GM21447 (cell line): ENCODE measurements around the gene HEXB.
"Not testable (repeated sequence)": the region's sequence is repeated elsewhere in the genome, so short reads cannot be mapped to it uniquely, and the experiment has no call there.

Source experiments
- ATAC-seq: cut with Tn5 transposase; IDR thresholded peaks from one replicate; pipeline ENCODE4 v1.9.1; 2021; ENCODE audit not compliant: unreplicated experiment

Gene HEXB

GRCh38 chr5:74657165-74657564, 27.9 kb upstream of the HEXB start:
- ATAC-seq, result no peak

DNA sequence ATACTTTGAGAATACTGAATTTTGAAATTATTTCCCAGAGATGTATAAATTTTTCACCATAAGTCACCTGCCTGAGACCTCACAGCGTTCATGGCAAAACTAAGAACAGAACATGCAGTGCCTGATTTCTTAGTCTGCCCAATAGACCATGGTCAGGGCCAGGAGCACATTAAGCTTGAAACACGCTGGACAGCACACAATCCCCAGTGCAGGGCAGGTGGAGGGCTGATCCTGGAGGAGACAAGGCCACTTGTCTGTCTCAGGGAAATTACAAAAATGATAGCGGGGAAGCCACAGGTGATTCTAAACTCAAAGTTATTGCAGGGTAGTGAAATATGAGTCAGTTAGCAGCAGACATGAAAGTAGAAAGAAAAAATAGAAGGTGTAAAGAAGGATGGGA, 25.9 kb upstream of the HEXB start:
- no peak for ATAC-seq

DNA sequence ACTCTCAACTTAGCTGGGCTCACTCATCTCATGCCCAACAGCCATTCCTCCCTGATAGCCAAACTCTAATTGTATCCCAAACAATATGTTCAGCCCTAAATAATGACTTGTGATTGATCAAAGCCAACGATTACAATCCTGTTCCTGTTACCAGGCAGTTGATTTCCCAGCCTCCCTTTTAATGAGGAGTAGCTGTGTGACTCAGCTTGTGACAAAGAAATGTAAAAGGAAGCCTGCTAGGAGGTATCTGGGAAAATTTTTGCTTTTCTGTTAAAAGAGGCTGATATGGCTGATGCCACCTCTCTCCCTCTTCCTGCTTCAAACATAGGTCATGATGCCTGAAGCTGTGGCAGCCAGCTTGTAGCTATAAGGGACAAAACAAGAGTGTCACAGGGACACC, 24.9 kb upstream of the HEXB start:
- ATAC-seq, result no peak

DNA sequence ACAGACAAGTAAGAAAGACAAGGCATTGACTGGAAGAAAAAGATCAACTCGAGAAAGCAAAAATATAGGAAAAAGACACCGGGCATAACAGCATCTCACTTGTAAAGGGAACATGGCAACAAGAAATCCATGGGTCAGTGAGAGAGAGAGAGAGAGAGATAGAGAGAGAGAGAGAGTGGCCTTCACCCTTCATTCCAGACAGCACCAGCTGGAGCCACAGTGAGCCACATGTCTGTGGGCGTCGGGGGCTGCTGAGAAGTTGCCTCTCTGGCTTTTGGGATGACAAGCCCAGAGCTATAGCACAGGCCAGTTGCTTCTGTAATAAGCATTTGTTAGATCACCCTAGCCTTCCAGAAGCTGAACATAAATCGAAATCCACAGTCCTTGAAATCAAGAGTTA, 24.2 kb upstream of the HEXB start:
- no peak for ATAC-seq

DNA sequence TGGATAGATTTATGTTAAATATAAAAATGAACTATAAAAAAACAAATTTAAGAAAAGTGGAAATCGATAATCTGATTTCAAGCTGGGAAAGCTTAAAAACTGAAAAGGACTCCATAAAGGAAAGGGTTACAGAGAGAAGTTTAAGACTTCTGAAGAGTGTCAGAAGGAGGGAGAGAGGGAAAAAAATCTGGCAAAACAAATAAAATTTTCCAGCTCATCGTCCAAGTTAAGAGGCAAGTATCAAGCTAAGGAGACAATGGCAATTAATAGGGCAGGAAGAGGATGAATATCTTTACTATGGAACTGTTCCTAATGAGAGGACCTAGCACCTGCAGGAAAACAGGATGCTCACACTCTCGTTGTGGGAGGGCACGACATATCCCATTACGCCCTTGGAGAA, 20.5 kb upstream of the HEXB start:
- ATAC-seq, result no peak

DNA sequence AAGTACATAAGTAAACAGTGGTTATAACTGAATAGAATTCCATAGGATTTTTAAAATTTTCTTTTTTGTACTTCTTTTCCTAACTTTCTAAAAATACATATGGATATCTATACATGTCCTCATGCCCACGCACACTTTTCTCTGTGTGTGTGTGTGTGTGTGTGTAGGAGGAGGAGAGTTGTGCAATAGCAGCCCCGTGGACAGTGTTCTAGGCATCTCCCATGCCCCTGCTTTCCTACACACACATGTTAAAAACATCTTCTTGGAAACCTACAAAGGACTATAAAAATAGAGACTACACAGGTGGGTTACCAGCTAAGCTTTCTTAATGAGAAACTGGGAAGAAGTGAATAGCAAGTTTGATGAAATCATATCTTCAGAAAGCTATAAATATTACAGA, 19.8 kb upstream of the HEXB start:
- no peak for ATAC-seq

DNA sequence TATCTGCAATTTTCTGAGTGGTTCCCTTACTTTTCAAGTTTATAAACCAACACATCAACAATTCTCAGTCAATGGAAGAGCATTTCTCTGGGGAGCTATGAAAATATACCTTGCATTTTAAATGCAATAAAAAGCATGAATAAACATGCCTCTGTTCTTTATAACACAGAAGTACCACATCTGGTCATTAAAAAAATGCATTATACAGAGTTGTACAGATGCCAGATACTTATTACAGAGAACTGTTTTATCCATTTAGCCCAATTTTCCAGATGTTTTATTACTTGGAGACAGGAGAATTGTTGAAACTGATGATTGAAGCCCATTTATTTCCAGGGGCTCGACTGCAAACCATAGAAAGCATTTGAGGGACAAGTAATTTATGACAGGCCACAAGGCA, 19.2 kb upstream of the HEXB start:
- ATAC-seq, result no peak

- ATAC-seq, result no peak
These were observed 17.6 kb upstream of the HEXB start for GRCh38 chr5:74667396-74667795.

- ATAC-seq, result no peak
These were observed 15.2 kb upstream of the HEXB start for GRCh38 chr5:74669821-74670220.

DNA sequence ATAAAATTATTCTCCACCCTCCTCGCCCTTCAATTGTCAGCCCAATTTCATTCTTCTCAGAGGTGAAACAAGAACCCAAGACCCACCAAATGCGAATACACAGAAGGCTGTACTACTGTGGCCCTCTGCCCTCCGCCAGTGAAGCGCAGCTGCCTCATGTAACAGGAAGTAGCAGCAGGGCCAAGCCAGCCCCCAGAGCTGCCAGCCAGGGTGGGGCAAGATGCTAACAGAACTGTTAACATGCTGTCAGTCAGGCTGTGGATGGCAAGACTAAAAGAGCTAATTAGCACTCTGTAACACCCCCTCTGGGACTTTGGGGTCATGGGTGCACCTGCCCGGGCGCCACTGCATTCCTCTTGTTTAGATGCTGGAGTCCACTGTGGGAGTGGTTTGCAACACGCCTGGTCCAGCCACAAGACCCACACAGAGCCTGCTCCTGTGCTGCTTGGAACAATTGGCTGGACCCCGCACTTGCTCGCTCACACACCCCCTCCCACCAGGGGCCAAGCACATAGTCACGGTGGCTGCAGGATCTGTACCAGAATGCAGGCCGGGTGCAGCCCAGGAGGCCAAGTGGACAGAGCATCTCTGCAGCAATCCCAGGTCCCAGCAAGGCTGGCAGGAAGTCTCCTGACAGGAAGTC, 14.5 kb upstream of the HEXB start:
- ATAC-seq, result no peak

DNA sequence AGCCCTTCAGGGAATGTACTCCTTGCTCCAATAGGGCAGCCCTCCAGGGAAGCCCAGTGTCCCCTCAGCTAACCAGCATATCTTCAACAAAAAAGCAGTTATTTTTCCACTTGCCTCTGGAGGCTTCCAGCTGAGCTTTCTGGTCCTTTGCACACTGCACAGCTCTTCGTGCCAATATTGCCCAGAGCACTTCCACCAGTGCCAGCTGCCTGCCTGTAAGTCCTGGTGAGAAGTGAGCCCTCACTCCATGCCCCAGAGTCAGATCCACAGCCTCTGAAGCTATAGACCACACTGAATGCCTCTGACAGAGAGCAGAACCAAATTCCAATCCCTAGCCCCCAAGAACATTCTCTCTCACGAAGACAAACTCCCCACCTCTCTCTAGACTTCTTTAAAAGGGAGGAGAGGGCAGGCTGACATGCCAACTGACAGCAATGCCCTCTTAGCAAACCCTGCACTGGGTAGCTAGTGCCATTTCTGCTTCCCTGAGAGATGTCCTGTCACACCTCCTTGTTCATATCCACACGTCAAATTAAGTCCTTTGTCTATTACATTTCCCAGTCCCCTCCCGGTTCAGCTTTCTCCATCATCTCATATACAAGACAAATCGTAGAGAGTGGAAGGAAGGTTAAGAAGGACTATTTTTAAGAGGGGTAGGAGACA, 12.7 kb upstream of the HEXB start:
- no peak for ATAC-seq

DNA sequence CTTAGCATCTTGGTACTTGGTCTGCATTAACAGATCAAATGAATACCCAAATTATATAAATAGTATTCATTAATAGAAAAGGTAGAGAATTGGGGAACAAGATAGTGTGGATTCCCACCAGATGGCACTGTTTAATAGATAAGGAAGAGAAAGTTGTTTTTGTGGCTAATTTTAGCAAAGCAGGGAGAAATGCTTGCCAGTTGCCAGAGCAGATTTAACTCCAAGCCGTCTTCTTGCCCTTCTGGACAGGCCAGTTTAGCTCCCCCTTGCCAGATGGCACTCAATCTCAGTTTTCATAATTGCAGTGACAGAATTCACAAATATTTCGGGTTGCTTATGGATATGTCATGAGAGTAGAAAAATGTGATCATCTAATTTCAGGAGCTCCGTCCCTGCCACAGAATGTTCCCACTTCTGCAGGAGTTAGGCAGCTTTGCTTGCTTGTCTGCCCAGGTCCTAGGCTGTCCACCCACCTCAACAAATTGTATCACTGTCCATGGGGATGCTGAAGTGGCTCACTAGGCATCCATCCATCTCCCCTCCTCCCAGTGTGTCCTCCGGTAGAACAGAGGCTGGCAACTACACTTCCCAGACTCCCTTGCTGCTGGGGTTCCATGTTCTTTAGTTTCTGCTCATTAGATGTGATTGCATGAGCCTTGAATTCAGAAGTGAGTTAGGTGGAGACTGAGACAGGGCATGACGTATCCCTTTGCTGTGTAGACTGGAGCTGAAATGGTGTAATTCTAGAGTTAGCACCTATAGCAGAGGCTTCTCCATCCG, 11.8 kb upstream of the HEXB start:
- no peak for ATAC-seq

DNA sequence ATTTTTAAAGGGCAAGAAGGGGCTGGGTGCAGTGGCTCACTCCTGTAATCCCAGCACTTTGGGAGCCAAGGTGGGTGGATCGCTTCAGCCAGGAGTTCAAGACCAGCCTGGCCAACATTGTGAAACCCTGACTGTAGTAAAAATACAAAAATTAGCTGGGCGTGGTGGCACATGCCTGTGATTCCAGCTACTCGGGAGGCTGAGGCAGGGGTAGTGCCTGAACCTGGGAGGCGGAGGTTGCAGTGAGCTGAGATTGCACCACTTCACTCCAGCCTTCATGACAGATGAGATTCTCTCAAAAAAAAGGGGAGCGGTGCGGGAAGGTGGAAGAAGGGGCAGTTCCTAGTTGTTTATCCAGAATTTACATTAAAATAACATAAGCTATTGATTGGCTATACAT, 8.6 kb upstream of the HEXB start:
- ATAC-seq, result not testable (repeated sequence)

DNA sequence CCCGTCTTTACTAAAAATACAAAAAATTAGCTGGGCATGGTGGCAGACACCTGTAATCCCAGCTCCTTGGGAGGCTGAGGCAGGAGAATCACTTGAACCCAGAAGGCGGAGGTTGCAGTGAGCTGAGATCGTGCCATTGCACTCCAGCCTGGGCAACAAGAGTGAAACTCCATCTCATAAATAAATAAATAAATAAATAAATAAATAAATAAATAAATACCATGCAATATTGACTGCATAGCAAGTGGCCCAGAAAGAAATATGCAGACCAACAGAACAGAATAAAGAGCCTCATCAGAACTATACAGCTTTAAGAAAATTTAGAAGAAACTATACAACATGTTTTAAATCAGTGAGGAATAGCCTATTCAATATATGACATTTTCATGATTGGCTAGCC, 6.9 kb upstream of the HEXB start:
- ATAC-seq, result not testable (repeated sequence)

DNA sequence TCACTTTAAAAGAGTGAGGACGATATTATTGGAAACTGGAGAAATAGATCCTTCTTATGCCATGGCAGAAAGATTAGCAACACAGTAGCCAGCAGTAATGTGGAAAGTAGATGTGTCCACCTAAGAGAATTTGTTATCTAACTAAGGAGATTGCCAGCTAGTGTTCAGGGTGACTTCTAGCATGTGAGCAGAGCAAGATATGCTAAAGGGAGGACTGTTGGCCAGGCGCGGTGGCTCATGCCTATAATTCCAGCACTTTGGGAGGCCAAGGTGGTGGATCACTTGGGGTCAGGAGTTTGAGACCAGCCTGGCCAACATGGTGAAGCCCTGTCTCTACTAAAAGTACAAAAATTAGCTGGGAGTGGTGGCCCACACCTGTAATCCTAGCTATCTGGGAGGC, 5.7 kb upstream of the HEXB start:
- not testable (repeated sequence) for ATAC-seq

DNA sequence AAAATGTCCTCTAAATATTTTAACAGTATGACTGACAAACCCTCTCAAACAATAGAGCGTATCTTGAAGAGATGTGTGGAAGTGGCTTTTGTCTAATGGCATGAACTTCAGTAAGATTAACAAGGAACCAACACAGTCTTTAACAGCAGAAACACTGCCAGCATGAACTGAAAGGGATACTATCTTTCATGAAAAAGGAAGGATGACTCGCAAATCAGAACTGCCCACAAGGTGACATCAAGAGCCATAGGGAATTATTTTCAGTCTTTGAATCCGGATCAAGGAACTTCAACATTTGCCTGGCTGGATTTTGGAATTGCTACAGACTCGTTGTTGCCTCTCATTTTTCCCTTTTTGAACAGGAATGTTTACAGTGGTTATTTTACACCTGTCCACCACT, 5.1 kb upstream of the HEXB start:
- no peak for ATAC-seq

DNA sequence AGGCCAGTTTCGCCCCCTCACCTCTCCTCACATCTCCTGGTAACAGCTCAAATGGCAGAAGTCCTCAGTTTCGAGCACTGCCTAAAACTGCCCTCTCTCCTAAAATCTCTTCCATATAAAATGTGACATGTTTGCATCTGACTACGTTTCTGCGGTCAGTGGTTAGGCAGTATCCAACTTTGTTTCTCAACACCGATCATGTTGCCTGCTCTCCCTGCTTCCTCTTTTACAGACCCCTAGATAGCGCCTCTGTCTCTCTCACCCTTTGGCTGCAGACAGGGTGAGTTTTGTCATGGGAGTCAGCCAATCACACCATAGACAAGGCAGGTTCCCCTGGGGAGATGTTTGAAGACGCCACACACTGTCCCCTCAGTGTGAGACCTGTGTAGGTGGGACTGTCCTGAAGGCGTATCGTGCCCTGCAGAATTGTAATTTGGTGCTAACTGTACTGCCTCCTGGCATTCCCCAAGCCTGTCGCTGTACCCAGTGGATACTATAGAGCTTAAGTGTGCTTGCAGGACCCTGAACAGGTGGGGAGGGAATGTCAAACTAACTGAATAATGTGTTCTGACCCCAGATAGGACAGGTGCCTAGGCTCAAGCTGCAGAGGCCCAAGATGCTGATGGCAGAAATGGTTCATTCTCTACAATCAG, 1.1 kb downstream of the HEXB start:
- ATAC-seq, result peak; percentile 60

GRCh38 chr5:74686962-74687751, 2.1 kb downstream of the HEXB start:
- no peak for ATAC-seq

DNA sequence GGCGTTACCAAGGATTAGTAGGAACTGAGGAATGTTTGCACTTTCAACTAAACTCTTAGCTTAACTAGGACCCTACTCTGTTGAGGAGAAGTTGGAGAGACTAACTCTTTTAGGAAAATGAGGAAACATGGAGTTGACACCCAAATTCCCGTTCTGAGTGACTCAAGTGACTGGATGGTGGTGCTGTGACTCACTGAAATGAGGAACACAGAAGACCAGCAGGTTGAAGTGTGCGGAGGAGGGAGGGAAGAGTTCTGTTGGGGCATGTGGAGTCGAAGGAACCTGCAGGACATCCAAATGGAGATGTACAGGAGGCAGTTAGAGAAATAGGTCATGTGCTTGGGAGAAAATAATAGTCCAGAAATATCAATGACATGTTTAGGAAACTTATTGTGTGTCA, 8.2 kb downstream of the HEXB start:
- ATAC-seq, result no peak

- no peak for ATAC-seq
These were observed 32.6 kb downstream of the HEXB start for GRCh38 chr5:74717596-74717995.

- ATAC-seq, result no peak
These were observed 37.2 kb downstream of the HEXB start for GRCh38 chr5:74722271-74722670.
